Gastroesophageal sphincter (tissue), 3 donors: Measurements from ENCODE around the gene ERC1.

Source experiments
- CTCF ChIP-seq, 4 experiments: fragments of 200-600 bp in 2 of 4; fragments of 450-650 bp in 2 of 4; sonication (generic) in 1 of 4; IDR thresholded peaks; one replicate each; pipeline ENCODE4 v1.5.1; 2017 to 2019; ENCODE audit warnings: antibody characterized with exemption in 4 of 4, mild to moderate bottlenecking in 2 of 4, moderate library complexity in 2 of 4
- EP300 ChIP-seq: sonication (generic); formaldehyde crosslinking; IDR thresholded peaks from one replicate; pipeline ENCODE4 v1.6.1; 2017; ENCODE audit warnings: antibody characterized with exemption, mild to moderate bottlenecking
- POLR2A ChIP-seq, 2 donors: fragments of 450-650 bp; IDR thresholded peaks; one replicate each; pipeline ENCODE4 v1.6.1; 2017; ENCODE audit warnings: antibody characterized with exemption in 2 of 2, mild to moderate bottlenecking in 2 of 2, moderate library complexity in 1 of 2
- POLR2AphosphoS5 ChIP-seq: sonication (generic); formaldehyde crosslinking; IDR thresholded peaks from one replicate; pipeline ENCODE4 v1.6.1; 2017; ENCODE audit warnings: antibody characterized with exemption

GRCh38 chr12:1314523-1314922 lies 323.5 kb downstream of the ERC1 start:
- TF ChIP-seq CTCF (IDR thresholded peaks at IDR 0.05) (no peak), POLR2AphosphoS5 (no peak), POLR2A (IDR thresholded peaks at IDR 0.05) (no peak), EP300 (no peak)
